Measurements from ENCODE around the gene KIRREL1.

KIRREL1 gene

DNA sequence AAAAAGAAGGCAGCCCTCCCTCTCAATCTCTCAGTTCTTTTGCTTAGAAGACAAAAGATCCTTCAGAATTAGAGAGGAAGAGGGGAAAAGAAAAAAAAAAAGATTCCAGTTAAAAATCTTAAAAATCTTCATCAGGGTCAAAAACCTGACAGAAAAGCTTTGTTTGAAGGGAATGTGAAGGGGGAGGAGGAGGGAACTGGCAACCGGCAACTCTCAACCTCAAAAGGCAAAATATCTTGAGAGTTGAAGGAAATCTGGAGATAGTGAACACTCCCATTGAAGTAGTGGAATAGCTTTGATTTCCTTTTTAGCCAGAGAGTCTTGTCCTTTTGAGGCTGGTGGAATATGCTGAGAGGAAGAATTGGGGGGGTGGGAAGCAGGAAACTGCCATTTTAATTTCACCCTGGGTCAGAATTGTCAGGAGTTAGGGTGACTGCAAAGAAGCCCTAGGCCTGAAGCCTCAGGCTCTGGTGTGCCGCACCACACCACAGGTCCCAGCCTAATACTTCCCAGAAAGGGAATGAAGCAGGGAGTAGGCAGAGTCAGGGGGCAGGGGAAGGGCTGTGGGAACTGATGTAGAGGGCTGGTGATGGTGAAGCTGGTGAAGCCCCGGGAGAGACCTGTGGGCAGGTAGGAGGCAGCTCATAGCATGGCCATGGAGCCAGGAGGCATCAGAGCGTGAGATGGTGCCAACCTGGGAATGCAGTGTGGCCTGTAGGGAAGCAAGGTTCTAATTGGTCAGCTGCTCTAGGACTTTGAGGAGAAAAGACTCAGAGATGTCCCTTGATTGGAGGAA lies 24.6 kb downstream of the KIRREL1 start:
- Histone ChIP-seq H3K4me3 (ENCODE audit: low read length) (no peak overlapping the region), H3K4me1 (ENCODE audit: insufficient read depth, low read length) (peaks cover 54% of the 10 kb centered on the region), H3K36me3 (ENCODE audit: insufficient read depth, low read length) (no peaks in the 10 kb centered on the region), H3K9me3 (ENCODE audit: low read length) (no peaks in the 10 kb centered on the region), H3K27me3 (ENCODE audit: insufficient read depth, low read length) (no peaks in the 10 kb centered on the region), H2AFZ (ENCODE audit: low read depth, low read length) (no peak overlapping the region)

DNA sequence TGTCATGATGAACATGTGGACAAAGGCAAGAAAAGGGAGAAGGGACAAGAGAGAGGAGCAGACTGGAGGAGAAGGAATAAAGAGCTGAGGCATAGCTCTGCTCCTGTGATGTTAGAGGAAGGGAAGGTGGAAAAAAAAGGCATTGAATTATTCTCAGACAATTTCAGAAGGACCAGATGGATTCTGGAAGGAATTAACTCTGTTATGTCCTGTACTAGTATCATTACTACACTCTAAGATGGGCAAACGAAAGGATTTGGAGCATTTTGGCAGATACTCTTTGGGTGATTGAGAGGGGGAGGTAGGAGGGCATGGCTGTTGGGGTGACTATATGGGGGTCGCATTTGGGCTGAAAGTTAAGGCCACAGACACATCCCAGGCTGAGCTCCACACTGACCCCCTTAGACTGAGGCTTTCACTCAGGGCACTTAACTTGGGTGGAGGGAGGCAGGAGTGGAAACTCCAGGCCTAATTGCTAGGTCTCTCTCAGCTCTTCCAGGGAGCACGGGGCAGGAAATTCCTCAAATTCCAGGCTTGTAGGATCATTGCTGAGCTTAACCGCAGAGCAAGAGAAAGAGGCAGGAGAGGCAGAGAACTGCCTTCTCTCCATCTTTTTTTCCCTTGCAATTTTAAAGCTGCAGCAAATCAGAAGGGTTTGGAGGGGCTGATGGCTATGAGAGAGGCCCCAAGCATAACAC lies 25.9 kb downstream of the KIRREL1 start:
- H3K4me1 ChIP-seq (ENCODE audit: insufficient read depth, low read length): peaks cover 40% of the 10 kb centered on the region
- no peak overlapping the region for H3K4me3 ChIP-seq (ENCODE audit: low read length)

DNA sequence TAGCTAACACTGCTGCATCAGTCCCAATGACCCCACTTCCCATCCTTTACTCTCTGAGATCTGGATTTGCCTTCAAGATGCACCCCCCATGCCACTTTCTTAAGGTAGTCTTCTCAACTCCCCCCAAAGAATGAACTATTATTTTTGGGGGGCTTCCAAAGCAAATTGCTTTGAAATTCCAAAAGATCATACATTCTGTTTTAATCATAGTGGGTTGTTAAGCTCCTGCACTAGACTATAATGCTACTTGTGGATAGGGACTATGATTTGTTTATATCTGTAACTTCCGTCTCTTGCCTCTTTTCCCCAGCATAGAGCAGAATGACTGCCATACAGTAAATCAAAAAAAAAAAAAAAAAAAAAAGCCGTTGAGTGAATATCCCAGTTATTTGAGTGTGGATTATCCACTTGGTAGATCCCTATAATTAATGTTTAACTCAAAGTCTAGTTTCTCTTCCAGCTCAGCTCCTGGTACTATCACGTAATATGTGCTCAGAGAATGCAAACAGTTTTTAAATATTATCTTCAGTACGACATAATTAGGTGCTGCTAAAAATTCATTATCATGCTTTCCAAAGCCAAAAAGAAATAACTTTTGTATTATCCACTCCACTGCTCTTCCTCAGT lies 26.9 kb downstream of the KIRREL1 start:
- Histone ChIP-seq H3K4me3 (ENCODE audit: low read length) (no peak overlapping the region), H3K4me1 (ENCODE audit: insufficient read depth, low read length) (peaks cover 39% of the 10 kb centered on the region), H2AFZ (ENCODE audit: low read depth, low read length) (no peak overlapping the region), H3K9me3 (ENCODE audit: low read length) (no peaks in the 10 kb centered on the region), H3K36me3 (ENCODE audit: insufficient read depth, low read length) (no peaks in the 10 kb centered on the region), H3K27me3 (ENCODE audit: insufficient read depth, low read length) (no peaks in the 10 kb centered on the region)

More for the DNA sequence above, 25.9 kb downstream of the KIRREL1 start:
- no peaks in the 10 kb centered on the region for H3K9me3 ChIP-seq (ENCODE audit: low read length)
- H3K36me3 ChIP-seq (ENCODE audit: insufficient read depth, low read length): no peaks in the 10 kb centered on the region
- H3K27me3 ChIP-seq (ENCODE audit: insufficient read depth, low read length): no peaks in the 10 kb centered on the region
- no peak overlapping the region for H2AFZ ChIP-seq (ENCODE audit: low read depth, low read length)

DNA sequence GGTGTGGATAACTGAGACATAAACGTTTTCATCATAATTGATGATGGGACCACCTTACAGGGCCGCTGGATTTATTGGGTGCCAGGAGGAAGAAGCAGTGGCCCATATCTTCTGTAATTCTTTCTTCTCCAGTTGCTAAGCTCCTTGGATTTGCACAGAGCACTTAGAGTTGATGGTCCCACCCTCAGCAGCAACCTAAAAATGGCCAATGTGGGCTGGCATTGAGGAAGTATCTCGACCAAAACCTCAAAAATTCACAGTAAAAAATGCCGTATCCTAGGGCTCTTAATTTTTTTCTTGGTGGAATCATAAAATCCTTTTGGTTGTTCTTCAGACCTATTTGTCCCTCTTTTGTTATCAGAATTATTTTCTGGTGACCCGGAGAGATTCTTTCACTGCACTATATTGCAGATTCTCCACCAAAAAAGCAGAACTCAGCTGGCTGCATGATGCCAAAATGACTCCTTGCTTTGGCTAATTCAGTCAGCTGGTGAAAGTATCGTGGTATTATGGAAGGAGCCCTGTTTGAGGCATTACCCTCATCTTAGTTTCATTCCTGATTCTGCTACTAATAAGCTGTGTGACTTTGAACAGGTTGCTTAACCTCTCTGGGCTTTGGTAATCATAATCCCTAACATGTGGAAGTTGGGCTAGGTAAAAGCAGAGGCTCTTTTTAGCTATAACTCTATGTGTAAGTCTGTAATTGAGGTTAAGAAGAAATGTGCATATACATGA lies 27.6 kb downstream of the KIRREL1 start:
- Histone ChIP-seq H3K4me1 (ENCODE audit: insufficient read depth, low read length) (peaks cover 41% of the 10 kb centered on the region), H2AFZ (ENCODE audit: low read depth, low read length) (no peak overlapping the region), H3K9me3 (ENCODE audit: low read length) (no peaks in the 10 kb centered on the region), H3K36me3 (ENCODE audit: insufficient read depth, low read length) (no peaks in the 10 kb centered on the region), H3K27me3 (ENCODE audit: insufficient read depth, low read length) (no peaks in the 10 kb centered on the region), H3K4me3 (ENCODE audit: low read length) (no peak overlapping the region)

DNA sequence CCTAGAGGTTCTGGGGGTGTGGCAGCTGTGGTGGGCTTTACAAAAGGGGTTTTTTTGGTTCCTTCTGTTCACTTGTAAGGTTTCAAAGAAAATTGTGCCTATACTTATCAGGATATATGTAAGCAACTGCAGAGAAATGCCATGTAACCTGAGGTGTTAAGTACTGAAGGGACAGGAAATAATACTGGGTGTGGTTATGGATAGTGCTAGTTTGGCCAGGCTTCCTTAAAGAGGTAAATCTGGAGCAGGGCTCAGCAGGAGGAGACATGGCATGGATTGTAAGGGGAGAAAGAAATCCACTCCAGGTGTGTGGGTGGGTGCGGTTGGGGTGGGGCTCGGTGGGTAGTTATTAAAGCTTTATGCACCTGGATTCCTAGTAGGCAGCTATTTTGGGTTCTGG lies 28.3 kb downstream of the KIRREL1 start:
- Histone ChIP-seq H3K4me1 (ENCODE audit: insufficient read depth, low read length) (peaks cover 37% of the 10 kb centered on the region), H3K27me3 (ENCODE audit: insufficient read depth, low read length) (no peaks in the 10 kb centered on the region), H3K4me3 (ENCODE audit: low read length) (no peak overlapping the region), H3K36me3 (ENCODE audit: insufficient read depth, low read length) (no peaks in the 10 kb centered on the region), H3K9me3 (ENCODE audit: low read length) (no peaks in the 10 kb centered on the region), H2AFZ (ENCODE audit: low read depth, low read length) (no peak overlapping the region)

DNA sequence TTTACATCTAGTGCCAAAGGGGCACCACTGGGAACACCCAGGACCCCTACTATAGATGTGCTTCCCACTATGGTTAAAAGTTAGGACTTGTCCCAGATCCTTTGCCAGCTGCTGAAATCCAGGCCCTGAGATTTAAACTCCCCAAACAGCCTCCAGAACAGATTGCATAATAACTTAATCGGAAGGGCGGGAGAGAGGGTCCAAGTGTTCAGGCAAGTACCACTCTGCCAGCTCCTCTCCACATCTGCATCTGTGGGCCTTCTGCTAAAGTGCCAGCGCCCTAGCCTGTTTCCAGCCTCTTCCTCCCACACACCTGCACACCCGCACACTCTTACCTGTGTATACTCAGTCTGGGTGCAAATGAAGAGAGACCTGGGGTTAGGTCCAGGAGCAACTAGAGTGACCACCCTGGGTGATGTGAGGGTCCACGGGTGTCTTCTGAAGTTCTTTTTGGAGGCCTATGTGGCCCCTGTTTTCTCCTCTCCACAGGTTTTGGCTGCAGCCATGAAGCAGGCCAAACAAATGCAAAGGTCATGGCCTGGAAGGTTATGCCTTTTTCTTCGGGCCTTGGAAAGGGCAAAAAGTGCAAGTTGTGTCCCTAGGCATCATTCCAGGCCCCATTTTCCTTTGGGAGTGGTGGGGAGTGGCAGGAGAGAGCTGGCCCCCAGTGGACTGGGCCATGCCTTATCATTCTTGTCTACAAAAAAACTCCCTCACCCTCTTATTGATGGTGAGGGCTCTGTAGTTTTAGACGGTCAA lies 29.3 kb downstream of the KIRREL1 start:
- H3K9me3 ChIP-seq (ENCODE audit: low read length): no peaks in the 10 kb centered on the region
- H3K4me3 ChIP-seq (ENCODE audit: low read length): no peak overlapping the region
- no peaks in the 10 kb centered on the region for H3K36me3 ChIP-seq (ENCODE audit: insufficient read depth, low read length)
- no peak overlapping the region for H2AFZ ChIP-seq (ENCODE audit: low read depth, low read length)
- H3K27me3 ChIP-seq (ENCODE audit: insufficient read depth, low read length): no peaks in the 10 kb centered on the region
- H3K4me1 ChIP-seq (ENCODE audit: insufficient read depth, low read length): peaks cover 36% of the 10 kb centered on the region

DNA sequence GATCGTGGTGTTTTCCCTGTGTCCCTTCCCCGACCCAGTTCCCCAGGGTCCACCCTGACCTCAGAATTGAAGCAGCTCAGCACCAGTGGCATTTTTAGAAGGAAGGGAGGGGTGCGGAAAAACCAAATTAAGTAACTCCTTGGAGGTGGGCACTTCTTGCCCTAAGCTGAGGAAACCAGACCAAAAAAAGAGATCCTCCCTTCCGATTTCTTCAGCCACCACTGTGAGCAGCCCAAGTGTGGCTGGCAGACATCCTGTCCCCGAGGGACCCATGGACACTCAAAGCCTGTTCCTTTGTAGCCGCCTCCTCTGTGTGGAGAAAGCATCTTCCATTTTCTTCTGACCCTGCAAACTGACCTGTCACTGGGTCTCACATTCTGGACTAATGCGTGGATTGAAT lies 31.3 kb downstream of the KIRREL1 start:
- H3K27me3 ChIP-seq (ENCODE audit: insufficient read depth, low read length): no peaks in the 10 kb centered on the region
- H3K4me1 ChIP-seq (ENCODE audit: insufficient read depth, low read length): peaks cover 16% of the 10 kb centered on the region
- no peaks in the 10 kb centered on the region for H3K9me3 ChIP-seq (ENCODE audit: low read length)
- no peak overlapping the region for H3K4me3 ChIP-seq (ENCODE audit: low read length)
- no peaks in the 10 kb centered on the region for H3K36me3 ChIP-seq (ENCODE audit: insufficient read depth, low read length)
- H2AFZ ChIP-seq (ENCODE audit: low read depth, low read length): no peak overlapping the region

DNA sequence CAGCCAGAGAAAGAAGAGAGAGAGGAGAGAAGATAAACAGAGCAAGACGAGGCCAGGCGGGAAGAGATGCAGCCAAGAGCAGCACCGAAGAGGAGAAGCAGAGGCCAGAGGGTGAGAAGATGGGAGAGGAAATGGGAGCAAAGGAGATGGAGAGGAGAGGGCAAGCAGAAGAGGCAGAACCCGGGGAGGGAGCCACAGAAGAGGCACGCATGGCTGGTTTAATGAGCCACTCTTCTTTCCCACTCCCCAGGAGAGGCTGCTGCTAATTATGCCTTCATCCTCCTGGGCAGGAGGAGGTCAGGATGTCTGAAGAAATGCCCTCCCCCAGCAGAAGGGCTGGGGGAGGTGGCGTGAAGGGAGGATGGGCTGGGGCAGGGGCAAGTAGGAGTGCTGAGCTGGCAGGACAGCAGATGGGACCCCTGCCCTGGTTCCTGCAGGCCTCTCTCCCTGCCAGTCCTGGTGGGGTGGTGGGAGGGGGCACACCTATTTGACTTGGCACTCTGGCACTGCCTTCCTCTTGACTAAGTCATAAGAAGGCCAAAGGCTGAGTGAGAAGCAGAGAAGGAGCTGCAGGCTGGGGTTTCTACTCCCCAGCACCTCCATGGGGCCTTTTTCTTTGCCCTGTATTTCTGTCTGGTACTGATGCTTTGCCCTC lies 32.3 kb downstream of the KIRREL1 start:
- H2AFZ ChIP-seq (ENCODE audit: low read depth, low read length): no peak overlapping the region
- no peaks in the 10 kb centered on the region for H3K27me3 ChIP-seq (ENCODE audit: insufficient read depth, low read length)
- H3K4me1 ChIP-seq (ENCODE audit: insufficient read depth, low read length): peaks cover 12% of the 10 kb centered on the region
- H3K9me3 ChIP-seq (ENCODE audit: low read length): no peaks in the 10 kb centered on the region
- peaks cover 1% of the 10 kb centered on the region for H3K36me3 ChIP-seq (ENCODE audit: insufficient read depth, low read length)
- H3K4me3 ChIP-seq (ENCODE audit: low read length): no peak overlapping the region

DNA sequence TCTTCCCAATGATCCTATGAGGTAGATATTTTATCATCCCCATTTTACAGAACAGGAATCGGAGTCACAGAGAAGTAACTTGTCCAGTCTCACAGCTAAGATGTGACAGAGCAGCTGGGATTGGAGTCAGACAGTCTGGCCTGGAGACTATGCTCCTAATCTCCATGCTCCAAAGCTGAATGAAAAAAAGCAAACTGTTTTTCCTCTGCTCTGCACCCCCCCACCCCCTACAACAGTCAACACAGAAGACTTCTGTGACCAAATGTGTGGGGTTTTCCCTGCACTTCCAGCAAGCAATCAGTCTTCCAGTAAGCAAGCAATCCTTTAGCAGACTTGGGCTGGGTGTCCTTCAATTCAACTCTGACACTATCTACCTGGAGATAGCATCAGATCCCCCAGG lies 33.2 kb downstream of the KIRREL1 start:
- Histone ChIP-seq H3K27me3 (ENCODE audit: insufficient read depth, low read length) (no peaks in the 10 kb centered on the region), H3K4me3 (ENCODE audit: low read length) (no peak overlapping the region), H2AFZ (ENCODE audit: low read depth, low read length) (no peak overlapping the region), H3K9me3 (ENCODE audit: low read length) (no peaks in the 10 kb centered on the region), H3K4me1 (ENCODE audit: insufficient read depth, low read length) (peaks cover 12% of the 10 kb centered on the region), H3K36me3 (ENCODE audit: insufficient read depth, low read length) (peaks cover 2% of the 10 kb centered on the region)

DNA sequence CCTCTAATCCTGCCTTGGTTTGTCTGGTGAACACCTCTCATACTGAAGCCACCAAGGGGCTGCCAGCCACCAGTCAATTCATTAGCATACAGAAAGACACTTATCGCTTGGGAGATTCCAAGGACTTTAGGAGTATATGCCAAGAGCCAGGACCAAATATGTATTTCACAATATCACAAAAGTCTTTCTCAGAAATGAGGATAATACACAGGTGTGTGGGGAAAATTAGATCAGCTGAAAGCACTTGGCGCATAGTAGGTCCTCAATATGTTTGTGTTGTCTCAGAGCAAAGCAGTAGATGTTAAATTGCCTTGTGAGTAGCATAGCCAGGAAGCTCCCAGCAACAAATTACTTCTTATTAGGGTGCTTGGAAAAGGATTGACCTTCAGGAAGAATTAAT lies 34.1 kb downstream of the KIRREL1 start:
- Histone ChIP-seq H3K9me3 (ENCODE audit: low read length) (no peaks in the 10 kb centered on the region), H3K4me3 (ENCODE audit: low read length) (no peak overlapping the region), H3K4me1 (ENCODE audit: insufficient read depth, low read length) (peaks cover 12% of the 10 kb centered on the region), H3K36me3 (ENCODE audit: insufficient read depth, low read length) (peaks cover 2% of the 10 kb centered on the region), H2AFZ (ENCODE audit: low read depth, low read length) (no peak overlapping the region), H3K27me3 (ENCODE audit: insufficient read depth, low read length) (no peaks in the 10 kb centered on the region)

DNA sequence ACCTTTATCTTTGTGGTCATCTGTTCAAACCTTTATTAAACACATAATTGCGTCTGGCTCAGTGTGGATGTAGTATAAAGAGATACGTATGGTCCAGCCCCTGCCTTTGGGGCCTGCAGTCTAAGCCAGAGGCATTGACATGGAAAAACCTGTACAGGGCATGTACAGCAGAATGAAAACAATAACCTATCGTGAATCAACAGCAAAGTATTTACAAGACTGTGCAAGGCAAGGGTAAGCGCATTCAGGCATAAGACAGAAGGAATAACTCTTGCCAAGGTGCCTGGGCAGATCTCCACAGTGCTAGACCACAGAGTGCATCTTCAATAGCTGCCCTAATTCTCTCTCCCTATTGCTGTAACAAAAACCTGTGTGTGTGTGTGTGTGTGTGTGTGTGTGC lies 35.5 kb downstream of the KIRREL1 start:
- Histone ChIP-seq H2AFZ (ENCODE audit: low read depth, low read length) (no peak overlapping the region), H3K9me3 (ENCODE audit: low read length) (no peaks in the 10 kb centered on the region), H3K4me1 (ENCODE audit: insufficient read depth, low read length) (peaks cover 12% of the 10 kb centered on the region), H3K27me3 (ENCODE audit: insufficient read depth, low read length) (no peaks in the 10 kb centered on the region), H3K4me3 (ENCODE audit: low read length) (no peak overlapping the region), H3K36me3 (ENCODE audit: insufficient read depth, low read length) (peaks cover 2% of the 10 kb centered on the region)

DNA sequence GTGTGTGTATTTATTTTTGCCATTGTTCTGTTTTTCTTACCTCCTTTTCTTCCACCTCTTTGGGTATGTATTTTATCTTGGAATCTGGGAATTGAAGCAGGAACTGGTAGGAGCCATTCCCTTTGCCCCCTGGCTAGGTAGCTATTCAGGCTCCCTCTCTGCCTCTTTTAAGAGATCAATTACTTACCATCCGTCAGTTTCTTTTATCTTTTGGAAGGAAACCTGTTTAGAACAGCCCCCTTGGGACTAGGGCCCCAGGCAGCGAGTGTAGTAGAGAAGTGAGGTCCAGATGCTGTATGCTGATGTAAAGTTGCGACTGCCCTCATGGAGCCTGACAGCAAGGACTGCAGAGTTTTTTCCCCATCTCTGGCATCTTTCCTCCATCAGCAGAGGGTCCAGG lies 41.6 kb downstream of the KIRREL1 start:
- H3K4me1 ChIP-seq (ENCODE audit: insufficient read depth, low read length): peaks cover 8% of the 10 kb centered on the region
- no peaks in the 10 kb centered on the region for H3K27me3 ChIP-seq (ENCODE audit: insufficient read depth, low read length)
- H2AFZ ChIP-seq (ENCODE audit: low read depth, low read length): no peak overlapping the region
- H3K4me3 ChIP-seq (ENCODE audit: low read length): no peak overlapping the region
- H3K9me3 ChIP-seq (ENCODE audit: low read length): no peaks in the 10 kb centered on the region
- H3K36me3 ChIP-seq (ENCODE audit: insufficient read depth, low read length): peaks cover 2% of the 10 kb centered on the region
